HFFc6 (cell line): ENCODE results near the gene ASGR1. TPM values are rescaled to one million over a fixed set of nuclear protein-coding genes. Genes with fewer than 3 reads are reported as not detected.

Source experiments
- DNase-seq: peaks from one replicate; pipeline ENCODE4 v3.0.0-alpha.2; 2018
- H3K27ac Mint-ChIP-seq: 2 replicates; pipeline ENCODE4 v1.8.0; 2020; ENCODE audit warnings: mild to moderate bottlenecking, mixed read lengths
- H3K27me3 Mint-ChIP-seq: 2 replicates; pipeline ENCODE4 v1.8.0; 2021; ENCODE audit warnings: mild to moderate bottlenecking, moderate library complexity, mixed read lengths; ENCODE audit not compliant: insufficient read depth
- H3K36me3 Mint-ChIP-seq: 2 replicates; pipeline ENCODE4 v1.8.0; 2021; ENCODE audit warnings: low read depth, mixed read lengths
- H3K4me1 Mint-ChIP-seq: 2 replicates; pipeline ENCODE4 v1.8.0; 2020; ENCODE audit warnings: low read depth, mixed read lengths
- H3K4me3 Mint-ChIP-seq: 2 replicates; pipeline ENCODE4 v1.8.0; 2020; ENCODE audit warnings: mild to moderate bottlenecking, moderate library complexity, mixed read lengths
- H3K9me3 Mint-ChIP-seq: 2 replicates; pipeline ENCODE4 v1.8.0; 2020; ENCODE audit warnings: mild to moderate bottlenecking, mixed read lengths
- total RNA-seq, 6 experiments: library from RNA; stranded (reverse); fragmentation: NEBNext Ultra II Directional; extraction: Animal tissue kit (Norgen Biotek cat#: 25700); gene quantifications; 2 replicates in 1 of 6; 3 replicates in 5 of 6; pipeline ENCODE4 v1.2.3, GENCODE V29; 2021
- TF ChIP-seq, protein P1 (sequence below): fragments of 200-600 bp; sonication (generic); IDR thresholded peaks from 2 replicates; pipeline ENCODE4 v1.5.0; 2021; ENCODE audit warnings: antibody characterized with exemption, mild to moderate bottlenecking

Gene ASGR1
- total RNA-seq, 6 experiments from 2014 or later: 0.71 to 1.4 (median 0.83) TPM

DNA sequence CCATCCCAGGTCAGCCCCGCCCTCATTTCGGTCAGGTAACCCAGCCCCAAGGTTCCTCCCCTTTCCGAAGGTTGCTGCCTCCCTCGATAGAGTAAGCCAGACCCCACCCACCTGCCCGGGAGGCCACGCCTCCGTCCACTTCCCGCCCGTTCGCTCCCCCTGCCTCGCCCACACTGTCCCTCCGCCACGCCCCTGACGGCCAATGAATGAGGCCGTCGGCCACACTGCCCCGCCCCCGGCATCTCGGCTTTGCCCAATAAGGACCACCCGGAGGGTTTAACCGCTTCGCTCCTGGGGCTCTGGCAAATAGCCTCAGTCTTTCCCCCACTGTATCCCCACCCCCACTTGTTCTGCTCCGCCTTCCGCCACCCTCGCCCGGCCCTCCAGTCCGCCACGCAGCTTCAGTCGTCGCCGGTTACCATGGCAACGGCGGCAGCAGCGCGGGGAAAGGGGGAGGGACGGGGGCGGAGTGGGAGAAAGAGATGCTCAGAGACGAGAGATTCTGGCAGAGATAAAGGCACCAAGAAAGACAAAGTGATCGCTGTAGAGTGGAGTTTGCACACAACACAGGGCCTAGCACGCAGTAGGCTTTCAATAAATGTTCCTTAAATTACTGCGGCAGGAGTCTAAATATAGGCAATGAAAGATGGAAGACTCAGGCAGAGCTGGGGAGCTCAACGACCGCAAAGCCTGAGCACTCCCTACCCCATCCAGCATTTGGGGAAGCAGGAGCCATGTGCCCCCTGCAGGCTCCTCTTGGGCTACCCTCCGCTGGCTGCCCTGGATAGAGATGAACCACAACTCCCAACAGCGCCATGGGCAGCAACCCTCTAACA, 35.3 kb upstream of the ASGR1 start:
- DNase-seq: peak; percentile 94
- TF ChIP-seq, protein P1, sequence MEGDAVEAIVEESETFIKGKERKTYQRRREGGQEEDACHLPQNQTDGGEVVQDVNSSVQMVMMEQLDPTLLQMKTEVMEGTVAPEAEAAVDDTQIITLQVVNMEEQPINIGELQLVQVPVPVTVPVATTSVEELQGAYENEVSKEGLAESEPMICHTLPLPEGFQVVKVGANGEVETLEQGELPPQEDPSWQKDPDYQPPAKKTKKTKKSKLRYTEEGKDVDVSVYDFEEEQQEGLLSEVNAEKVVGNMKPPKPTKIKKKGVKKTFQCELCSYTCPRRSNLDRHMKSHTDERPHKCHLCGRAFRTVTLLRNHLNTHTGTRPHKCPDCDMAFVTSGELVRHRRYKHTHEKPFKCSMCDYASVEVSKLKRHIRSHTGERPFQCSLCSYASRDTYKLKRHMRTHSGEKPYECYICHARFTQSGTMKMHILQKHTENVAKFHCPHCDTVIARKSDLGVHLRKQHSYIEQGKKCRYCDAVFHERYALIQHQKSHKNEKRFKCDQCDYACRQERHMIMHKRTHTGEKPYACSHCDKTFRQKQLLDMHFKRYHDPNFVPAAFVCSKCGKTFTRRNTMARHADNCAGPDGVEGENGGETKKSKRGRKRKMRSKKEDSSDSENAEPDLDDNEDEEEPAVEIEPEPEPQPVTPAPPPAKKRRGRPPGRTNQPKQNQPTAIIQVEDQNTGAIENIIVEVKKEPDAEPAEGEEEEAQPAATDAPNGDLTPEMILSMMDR: peak; percentile 72
- Mint-ChIP-seq H3K4me3 (peak overlapping the region; percentile 88), H3K27me3 (peaks cover 14% of the 10 kb centered on the region), H3K36me3 (peaks cover 7% of the 10 kb centered on the region), H3K9me3 (no peaks in the 10 kb centered on the region), H3K27ac (peak overlapping the region; percentile 96), H3K4me1 (peaks cover 75% of the 10 kb centered on the region)

DNA sequence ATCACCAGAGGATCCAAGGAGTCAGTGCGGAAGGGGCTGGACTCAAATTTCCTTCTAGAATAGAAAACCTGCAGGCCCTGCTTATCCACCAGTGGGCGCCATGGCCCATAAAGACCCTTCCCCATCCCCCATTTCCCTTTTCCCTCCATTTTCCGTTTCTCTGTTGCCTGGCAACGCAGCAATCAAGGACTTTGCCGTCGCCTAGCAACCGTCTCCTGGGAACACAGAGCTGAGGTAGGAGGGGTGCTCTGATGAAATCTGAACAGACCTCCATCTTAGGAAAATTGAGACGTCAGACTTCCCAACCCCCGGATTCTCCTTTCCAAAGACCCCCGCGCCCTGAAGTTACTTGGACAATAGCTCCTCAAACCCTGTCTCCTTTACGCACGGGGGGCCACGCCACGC, 34.7 kb upstream of the ASGR1 start:
- Mint-ChIP-seq H3K36me3 (peaks cover 7% of the 10 kb centered on the region), H3K4me3 (peak overlapping the region; percentile 88), H3K27ac (peak overlapping the region; percentile 96), H3K9me3 (no peaks in the 10 kb centered on the region), H3K4me1 (peaks cover 69% of the 10 kb centered on the region), H3K27me3 (peaks cover 12% of the 10 kb centered on the region)
- DNase-seq: peak; percentile 67
- TF ChIP-seq, protein P1: peak; percentile 72

DNA sequence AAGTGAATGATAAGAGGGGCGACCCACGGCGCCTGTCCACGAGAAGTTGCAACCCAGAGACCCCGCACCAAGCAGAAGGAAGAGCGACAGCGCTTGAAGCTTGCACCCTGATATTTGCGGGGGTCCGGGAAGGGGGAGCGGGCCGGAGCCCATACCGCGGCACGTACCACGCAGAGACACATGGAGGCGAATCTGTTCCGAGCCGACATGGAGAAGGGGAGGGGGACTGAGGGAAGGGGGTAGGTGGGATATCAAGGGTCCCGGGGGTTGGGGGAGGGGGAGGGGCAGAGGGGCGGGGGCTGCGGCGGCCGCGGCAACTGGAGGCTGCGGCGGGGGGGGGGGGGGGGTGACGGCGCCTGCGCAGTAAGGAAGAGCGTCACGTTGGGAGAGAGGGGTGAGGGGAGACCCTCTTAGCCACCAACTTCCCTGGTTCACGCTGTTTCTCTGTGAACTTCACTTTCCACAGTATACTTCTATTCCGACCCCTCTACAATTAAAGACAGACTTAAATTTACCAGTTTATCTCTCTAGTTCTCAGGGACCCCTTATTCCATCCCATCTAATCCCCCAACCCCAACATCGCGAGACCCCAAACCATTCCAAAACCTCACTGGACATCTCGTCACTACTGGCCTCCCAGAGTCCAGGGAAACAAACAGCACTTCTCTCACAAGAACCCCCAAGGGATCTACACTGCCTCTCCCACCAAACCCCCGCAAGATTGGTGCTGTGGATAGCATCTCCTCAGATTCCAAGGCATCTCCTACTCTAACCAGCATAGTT, 32.5 kb upstream of the ASGR1 start:
- peaks cover 7% of the 10 kb centered on the region for H3K36me3 Mint-ChIP-seq
- TF ChIP-seq, protein P1: no peak
- peaks cover 59% of the 10 kb centered on the region for H3K4me1 Mint-ChIP-seq
- no peak for DNase-seq
- H3K4me3 Mint-ChIP-seq: peak overlapping the region; percentile 6; the same call in 1 of the 2 replicates
- H3K27me3 Mint-ChIP-seq: peaks cover 9% of the 10 kb centered on the region
- no peaks in the 10 kb centered on the region for H3K9me3 Mint-ChIP-seq
- H3K27ac Mint-ChIP-seq: peak overlapping the region; percentile 27

DNA sequence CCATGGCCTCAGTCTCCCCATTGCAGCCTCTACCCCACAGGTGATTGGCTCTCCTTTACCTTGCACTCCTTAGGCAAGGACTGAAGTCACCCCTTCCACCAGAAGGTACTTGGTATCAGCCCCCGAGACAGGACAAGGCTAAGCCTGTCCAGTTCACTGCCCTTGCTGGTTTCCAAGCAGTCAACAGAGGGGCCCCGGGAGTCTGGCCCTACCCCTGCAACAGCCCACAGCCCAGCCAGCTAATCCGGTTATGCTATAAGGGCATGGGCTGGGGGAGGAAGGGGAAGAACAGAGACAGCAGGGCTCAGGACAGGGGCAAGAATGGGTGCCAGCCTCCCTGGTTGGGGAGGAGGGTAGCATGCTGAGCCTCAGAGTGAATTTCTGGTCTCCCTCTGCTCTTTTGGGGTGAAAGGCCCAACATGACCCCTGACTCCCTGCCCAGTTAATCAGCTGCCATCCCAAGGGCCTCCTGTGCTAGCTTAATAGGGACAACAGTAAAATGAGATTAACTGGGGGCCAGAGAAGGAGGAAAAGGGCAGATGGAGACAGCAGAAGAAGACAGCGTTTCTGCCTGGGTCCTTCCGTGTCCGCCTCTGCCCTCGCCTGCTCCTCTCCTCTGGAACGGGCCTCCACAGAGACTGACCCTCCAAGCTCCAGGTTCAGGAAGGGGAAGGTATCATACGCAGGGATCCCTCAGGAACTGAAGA, 29.7 kb upstream of the ASGR1 start:
- no peak overlapping the region for H3K4me3 Mint-ChIP-seq
- DNase-seq: no peak
- TF ChIP-seq, protein P1: no peak
- H3K27me3 Mint-ChIP-seq: peaks cover 2% of the 10 kb centered on the region
- peaks cover 9% of the 10 kb centered on the region for H3K36me3 Mint-ChIP-seq
- peaks cover 48% of the 10 kb centered on the region for H3K4me1 Mint-ChIP-seq
- H3K27ac Mint-ChIP-seq: no peak overlapping the region
- no peaks in the 10 kb centered on the region for H3K9me3 Mint-ChIP-seq

DNA sequence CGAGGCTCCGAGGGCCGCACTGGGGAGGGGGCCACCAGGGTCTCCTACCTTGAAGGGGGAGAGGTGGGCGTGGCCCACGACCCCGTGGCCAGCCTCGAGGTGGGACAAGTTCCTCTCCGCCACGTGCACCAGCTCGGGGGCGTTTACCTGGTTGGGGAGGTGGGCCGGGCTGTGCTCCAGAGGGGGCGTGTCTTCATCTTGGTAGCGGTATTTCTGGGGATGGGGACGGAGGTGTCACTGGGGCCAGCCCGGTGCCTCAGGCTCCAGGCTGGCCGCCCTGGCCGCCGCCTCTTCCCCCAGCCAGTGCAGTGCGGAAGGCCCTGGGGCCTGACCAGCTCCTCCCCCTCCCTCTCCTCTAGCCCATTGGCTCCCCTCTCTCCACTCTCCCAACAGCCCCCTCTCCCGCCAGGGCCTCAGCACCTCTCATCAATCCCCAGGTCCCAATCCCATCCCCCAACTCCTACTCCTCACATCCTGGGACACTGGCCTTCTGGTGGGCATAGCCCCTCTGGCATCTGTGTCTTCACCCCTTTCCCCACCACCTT, 28.9 kb upstream of the ASGR1 start:
- no peak overlapping the region for H3K27ac Mint-ChIP-seq

More for the DNA sequence above, 28.9 kb upstream of the ASGR1 start:
- Mint-ChIP-seq H3K4me3 (no peak overlapping the region), H3K9me3 (no peaks in the 10 kb centered on the region), H3K27me3 (peaks cover 2% of the 10 kb centered on the region; the same call in 1 of the 2 replicates), H3K4me1 (peaks cover 40% of the 10 kb centered on the region), H3K36me3 (peaks cover 7% of the 10 kb centered on the region; the same call in 1 of the 2 replicates)
- TF ChIP-seq, protein P1: no peak
- no peak for DNase-seq
